Activated B cell treated with CpG ODN at 0.5 μM for 24 hours (primary cell): ENCODE measurements around the gene RUSC1. TPM values are rescaled to one million over a fixed set of nuclear protein-coding genes. Genes with fewer than 3 reads are reported as not detected.
"Not testable (repeated sequence)": the region's sequence is repeated elsewhere in the genome, so short reads cannot be mapped to it uniquely, and the experiment has no call there.

Source experiments
- ATAC-seq: fragments of 200-7000 bp; cut with Tn5 transposase; one replicate; pipeline ENCODE4 v1.10.0; 2021; ENCODE audit warnings: low read depth, mild to moderate bottlenecking, moderate library complexity
- CTCF ChIA-PET: fragments of 350-600 bp; sonication (Branson Sonifier 250); formaldehyde crosslinking; loops from one replicate; lab custom pipeline; 2021; ENCODE audit warnings: antibody characterized with exemption; lab: Charles Lee
- POLR2A ChIA-PET: fragments of 350-600 bp; sonication (Branson Sonifier 250); formaldehyde crosslinking; loops from one replicate; lab custom pipeline; 2021; ENCODE audit warnings: antibody characterized with exemption; lab: Charles Lee
- DNase-seq: peaks from one replicate; pipeline ENCODE4 v3.0.0; 2022
- H3K27ac Mint-ChIP-seq: one replicate; pipeline ENCODE4 v1.8.0; 2020; ENCODE audit warnings: mixed read lengths
- H3K27me3 Mint-ChIP-seq: one replicate; pipeline ENCODE4 v1.8.0; 2021; ENCODE audit warnings: mixed read lengths
- H3K36me3 Mint-ChIP-seq: one replicate; pipeline ENCODE4 v1.8.0; 2021; ENCODE audit warnings: low read depth, mixed read lengths
- H3K4me1 Mint-ChIP-seq: one replicate; pipeline ENCODE4 v1.8.0; 2021; ENCODE audit warnings: mixed read lengths
- H3K4me3 Mint-ChIP-seq: one replicate; pipeline ENCODE4 v1.8.0; 2020; ENCODE audit warnings: mild to moderate bottlenecking, mixed read lengths
- H3K9me3 Mint-ChIP-seq: one replicate; pipeline ENCODE4 v1.8.0; 2020; ENCODE audit warnings: mixed read lengths
- CTCF ChIP-seq: fragments of 200-600 bp; IDR thresholded peaks from one replicate; pipeline ENCODE4 v1.8.0; 2022; ENCODE audit warnings: antibody characterized with exemption, mild to moderate bottlenecking
- intact Hi-C: fragments of 100-400 bp; cut with micrococcal nuclease; formaldehyde crosslinking; loops from one replicate; pipeline ENCODE4 v1.15.1; 2024
- total RNA-seq: library from RNA; stranded (reverse); gene quantifications from 2 replicates; pipeline ENCODE4 v1.2.3, GENCODE V29; 2022

The RUSC1 gene
- total RNA-seq, 1 donor from 2014 or later: 15.0 TPM

GRCh38 chr1:155287987-155288543, 32.6 kb upstream of the RUSC1 start:
- CTCF ChIA-PET: no interaction called here
- ATAC-seq (no peak), DNase-seq (no peak)
- TF ChIP-seq CTCF: no peak
- intact Hi-C loops: no loop called here
- POLR2A ChIA-PET: no interaction called here
- peaks cover 4% of the 10 kb centered on the region for H3K27me3 Mint-ChIP-seq
- H3K27ac Mint-ChIP-seq: no peak overlapping the region
- H3K36me3 Mint-ChIP-seq: no peaks in the 10 kb centered on the region
- no peak overlapping the region for H3K4me3 Mint-ChIP-seq
- no peaks in the 10 kb centered on the region for H3K9me3 Mint-ChIP-seq
- H3K4me1 Mint-ChIP-seq: no peaks in the 10 kb centered on the region

GRCh38 chr1:155291006-155291405, 29.7 kb upstream of the RUSC1 start:
- POLR2A ChIA-PET: interaction anchor here (0.7 to 1.1 kb wide), 2 partner anchors 17 to 33 kb away, joined by 3 read pairs; partner anchors contain the start of gene FDPS
- H3K36me3 Mint-ChIP-seq, H3K9me3 Mint-ChIP-seq, H3K4me3 Mint-ChIP-seq, intact Hi-C loops, ATAC-seq, H3K27ac Mint-ChIP-seq, CTCF ChIA-PET, H3K4me1 Mint-ChIP-seq, DNase-seq: not testable (repeated sequence)
- peaks cover 24% of the 10 kb centered on the region for H3K27me3 Mint-ChIP-seq

GRCh38 chr1:155293086-155293749, 27.5 kb upstream of the RUSC1 start:
- no peak for ATAC-seq
- no peak overlapping the region for H3K27ac Mint-ChIP-seq
- ChIA-PET CTCF (no interaction called here), POLR2A (no interaction called here)
- no peak for TF ChIP-seq CTCF
- H3K9me3 Mint-ChIP-seq: no peaks in the 10 kb centered on the region
- H3K27me3 Mint-ChIP-seq: peaks cover 35% of the 10 kb centered on the region
- intact Hi-C loops: no loop called here
- H3K36me3 Mint-ChIP-seq: no peaks in the 10 kb centered on the region
- H3K4me1 Mint-ChIP-seq: peaks cover 6% of the 10 kb centered on the region
- H3K4me3 Mint-ChIP-seq: no peak overlapping the region
- DNase-seq: no peak

GRCh38 chr1:155294520-155295182, 26.0 kb upstream of the RUSC1 start:
- ChIA-PET POLR2A (no interaction called here), CTCF (no interaction called here)
- Mint-ChIP-seq H3K4me1 (peaks cover 6% of the 10 kb centered on the region), H3K4me3 (no peak overlapping the region), H3K27ac (no peak overlapping the region), H3K9me3 (no peaks in the 10 kb centered on the region), H3K36me3 (no peaks in the 10 kb centered on the region), H3K27me3 (peaks cover 36% of the 10 kb centered on the region)
- intact Hi-C loops: no loop called here
- ATAC-seq: no peak
- no peak for TF ChIP-seq CTCF
- DNase-seq: no peak

GRCh38 chr1:155295183-155295941, 25.3 kb upstream of the RUSC1 start:
- Mint-ChIP-seq H3K27me3 (peaks cover 36% of the 10 kb centered on the region), H3K27ac (no peak overlapping the region), H3K4me1 (peaks cover 6% of the 10 kb centered on the region), H3K36me3 (no peaks in the 10 kb centered on the region), H3K9me3 (no peaks in the 10 kb centered on the region), H3K4me3 (no peak overlapping the region)
- intact Hi-C loops: no loop called here
- TF ChIP-seq CTCF: no peak
- DNase-seq (no peak), ATAC-seq (no peak)
- ChIA-PET CTCF (no interaction called here), POLR2A (no interaction called here)
